DMS 273 (cell line): ENCODE data around the gene SMAD6.
A peak's percentile ranks its signal among the peaks of the same experiment; 100 is the strongest.

ENCODE experiments used
- DNase-seq: peaks from one replicate; lab custom pipeline; 2025; ENCODE audit not compliant: unreplicated experiment; lab: John Stamatoyannopoulos, UW

SMAD6 gene

DNA sequence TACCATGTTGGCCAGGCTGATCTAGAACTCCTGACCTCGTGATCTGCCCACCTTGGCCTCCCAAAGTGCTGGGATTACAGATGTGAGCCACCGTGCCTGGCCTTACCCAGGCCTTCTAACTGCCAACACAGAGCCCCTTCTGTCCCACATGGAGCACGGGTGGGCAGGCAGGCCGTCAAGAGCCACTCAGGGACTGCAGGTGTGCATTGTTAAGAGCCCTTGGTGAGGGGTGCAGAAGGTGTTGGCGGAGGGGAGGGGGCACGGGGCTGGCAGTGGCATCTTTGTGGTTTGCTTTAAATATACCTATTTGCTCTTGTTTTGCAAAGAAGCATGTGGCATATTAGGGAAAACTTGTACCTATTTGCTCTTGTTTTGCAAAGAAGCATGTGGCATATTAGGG is 37.3 kb downstream of the SMAD6 start:
- DNase-seq, result no peak

DNA sequence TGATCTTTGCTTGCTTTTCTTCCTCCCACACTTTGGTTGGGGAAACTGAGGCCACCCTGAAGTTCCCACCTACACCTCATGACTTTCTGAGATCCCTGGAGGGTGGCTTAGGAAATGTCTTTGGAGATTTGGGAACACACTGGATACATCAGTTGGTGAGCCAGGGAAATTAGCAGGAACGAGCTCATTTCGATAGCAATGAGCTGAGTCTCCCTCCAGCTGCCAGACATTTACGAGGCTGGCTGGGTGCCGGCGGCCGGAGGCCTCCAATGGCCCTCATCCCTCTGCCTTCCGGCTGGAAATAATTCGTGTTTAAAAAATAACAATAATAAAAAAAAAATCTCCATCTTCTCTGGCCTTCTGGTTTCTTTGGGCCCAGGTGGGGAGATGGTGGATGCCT is 38.8 kb downstream of the SMAD6 start:
- DNase-seq, result peak; percentile 12

DNA sequence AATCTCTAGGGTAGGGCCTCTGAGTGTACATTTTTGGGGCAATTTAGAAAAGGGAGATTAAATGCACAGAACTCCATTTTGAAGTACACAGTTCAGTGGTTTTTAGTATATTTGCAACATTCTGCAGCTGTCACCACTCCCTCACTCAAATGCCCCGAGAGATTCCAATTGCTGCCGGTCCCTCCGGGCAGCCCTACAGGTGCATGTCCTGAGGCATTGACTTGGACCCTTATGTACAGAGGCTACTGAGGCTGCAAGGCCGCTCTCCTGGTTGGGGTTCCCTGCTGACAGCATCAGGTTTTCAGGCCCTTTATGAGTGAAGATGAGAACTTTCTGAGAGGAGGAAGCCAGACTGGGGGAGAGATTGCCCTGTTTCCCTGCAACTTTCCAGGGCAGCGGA is 39.6 kb downstream of the SMAD6 start:
- DNase-seq, result no peak

DNA sequence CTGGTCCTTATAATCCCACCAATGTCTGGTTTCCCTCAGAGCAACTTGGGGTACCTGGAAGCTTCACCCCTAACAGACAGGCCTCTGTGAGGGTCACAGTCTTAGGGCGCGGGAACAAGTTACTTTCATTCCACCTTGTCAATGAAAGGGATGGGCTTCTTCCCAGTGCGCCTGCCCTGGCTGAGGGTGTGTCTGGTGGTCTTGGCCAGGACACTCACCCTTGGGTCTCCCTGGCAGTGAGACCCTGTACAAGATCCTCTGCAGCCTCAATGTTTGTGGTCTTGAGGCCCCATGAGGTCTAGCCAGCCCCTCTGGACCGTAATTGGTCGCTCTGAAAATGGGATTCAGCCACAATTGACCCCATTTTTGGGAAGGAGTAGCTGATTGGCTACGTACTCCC is 40.2 kb downstream of the SMAD6 start:
- DNase-seq, result no peak

DNA sequence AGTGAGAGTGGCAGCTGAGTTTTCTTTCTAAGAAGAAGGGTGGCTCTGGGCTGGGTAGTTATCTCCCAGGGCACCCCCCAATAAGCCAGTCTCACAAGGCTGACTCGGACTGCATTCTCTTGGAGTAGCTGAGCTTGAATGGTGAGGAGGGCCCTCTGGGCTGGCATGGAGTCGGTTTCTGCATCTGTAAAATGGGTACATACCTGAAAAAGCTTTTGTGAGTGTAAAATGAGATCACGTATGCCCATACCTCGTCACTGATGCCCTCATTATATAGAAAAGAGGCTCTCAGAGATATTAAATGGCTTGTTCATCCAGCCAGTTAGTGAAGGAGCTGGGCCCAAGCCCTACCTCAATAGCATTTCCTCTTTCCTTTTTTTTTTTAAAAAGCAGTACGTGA is 41.2 kb downstream of the SMAD6 start:
- no peak for DNase-seq

DNA sequence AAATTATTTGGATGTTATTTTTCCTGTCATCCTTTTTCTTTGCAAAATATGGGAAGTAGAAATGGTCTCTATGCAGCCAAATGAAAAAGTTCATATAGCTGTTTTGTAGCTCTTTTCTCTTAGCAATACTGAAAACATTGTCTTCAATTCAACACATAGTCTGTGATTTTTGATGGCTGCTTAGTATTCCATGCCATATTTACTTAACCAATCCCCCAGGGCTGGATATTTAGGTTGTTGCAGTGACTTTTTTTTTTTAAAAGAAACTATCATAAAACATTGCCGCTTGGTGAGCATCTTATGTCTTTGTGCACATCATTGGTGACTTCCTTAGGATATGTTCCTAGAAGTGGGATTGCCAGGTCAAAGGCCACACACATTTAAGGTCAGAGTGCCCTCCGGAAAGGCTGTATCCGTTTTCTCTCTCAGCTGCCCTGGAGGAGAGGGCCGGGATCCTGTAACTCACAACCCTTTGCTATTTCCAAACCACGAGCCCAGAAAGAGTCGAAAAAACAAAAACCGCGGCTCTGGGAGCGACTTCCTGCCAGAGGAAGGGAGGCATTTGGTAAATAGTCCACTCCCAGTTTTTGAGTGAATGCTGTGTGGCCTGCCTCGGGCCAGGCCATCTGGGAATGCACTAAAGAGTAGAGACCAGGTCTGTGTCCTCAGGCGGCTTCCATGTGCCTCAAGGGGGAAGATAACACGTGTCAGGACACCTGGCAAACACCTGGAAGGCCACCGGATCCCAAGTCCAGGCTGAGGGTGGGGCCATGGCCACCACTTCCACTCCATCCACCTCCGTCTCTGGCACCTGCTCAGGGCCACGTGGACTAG is 41.9 kb downstream of the SMAD6 start:
- no peak for DNase-seq

DNA sequence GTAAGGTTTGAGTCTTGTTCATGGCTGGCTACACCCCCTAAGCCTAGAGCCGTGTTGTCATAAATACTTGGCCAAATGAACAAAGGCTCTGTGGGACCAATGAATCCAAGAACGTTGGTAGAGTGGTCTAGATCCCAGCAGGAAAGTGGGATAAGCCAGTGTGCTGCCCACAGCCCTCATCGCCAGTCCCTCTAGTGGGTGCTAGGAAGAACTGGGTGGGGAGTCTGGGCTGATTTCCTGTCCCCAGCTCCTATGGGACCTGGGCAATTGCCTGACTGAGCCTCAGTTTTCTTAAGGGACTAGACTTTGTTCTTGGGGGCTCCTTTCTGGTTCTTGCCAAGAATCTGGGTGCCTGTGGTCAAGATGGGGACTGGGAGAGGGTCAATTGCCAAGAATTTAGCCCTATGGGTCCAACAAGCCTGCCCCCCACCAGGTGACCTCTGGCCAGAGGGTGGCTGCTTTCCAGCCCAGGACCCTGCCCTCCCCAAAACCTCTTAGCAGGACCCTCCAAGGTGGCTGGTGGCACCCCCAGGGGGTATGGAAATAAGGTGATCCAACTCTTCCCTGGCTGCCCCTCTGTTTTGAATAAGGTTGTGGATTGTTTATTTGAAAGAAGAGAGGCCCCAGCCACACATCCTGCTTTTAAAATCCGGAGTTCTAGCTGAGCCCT is 42.7 kb downstream of the SMAD6 start:
- no peak for DNase-seq

DNA sequence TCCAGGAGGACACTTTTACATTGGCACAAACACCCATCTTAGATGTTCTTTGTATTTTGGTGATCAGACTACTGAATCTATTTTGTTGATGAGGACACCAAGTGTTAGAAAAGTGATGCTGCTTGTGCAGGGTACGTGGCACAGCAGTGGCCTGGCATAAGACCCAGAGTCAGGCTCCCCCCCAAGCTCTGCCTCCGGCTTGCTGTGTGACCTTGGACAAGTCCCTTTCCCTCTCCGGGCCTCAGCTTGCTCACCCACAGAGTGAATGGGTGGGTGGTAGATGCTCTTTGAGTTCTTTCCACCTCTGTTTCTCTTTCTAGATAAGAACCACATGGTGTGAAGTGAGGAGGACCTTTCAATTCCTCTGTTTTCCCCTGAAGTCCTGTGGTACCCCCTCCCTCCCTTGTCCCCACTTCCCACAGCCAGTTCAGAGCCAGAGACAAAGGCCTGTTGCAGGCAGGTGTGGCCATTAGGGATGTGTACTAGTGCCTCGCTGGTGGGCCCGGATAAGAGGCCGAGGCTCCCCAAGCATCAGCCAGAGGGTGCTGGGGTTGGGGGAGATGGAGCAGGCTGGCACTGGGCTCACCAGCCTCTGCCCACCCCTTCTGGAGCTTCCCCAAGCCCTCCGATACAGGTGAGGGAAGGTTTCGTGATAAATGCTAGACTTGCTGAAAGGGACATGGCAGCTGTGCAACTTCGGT is 43.6 kb downstream of the SMAD6 start:
- DNase-seq, result no peak

DNA sequence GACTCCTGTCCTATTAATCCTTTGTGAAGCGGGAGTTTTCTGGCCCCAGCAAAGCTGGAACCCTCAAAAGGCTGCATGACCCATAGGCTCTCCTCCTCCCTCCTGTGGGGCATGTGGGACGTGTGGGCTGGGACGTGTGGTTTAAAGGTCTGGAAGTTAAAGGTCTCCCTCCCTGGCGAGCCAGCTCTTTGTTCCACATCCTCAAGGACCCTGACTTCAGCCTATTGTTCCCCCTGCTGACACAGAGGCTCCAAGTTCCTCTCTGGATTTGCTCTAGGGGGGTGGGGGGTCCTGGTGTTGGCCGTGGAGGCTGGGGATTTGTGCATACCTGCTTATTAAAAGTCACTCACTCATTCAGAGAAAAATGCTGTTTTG is 44.2 kb downstream of the SMAD6 start:
- no peak for DNase-seq

DNA sequence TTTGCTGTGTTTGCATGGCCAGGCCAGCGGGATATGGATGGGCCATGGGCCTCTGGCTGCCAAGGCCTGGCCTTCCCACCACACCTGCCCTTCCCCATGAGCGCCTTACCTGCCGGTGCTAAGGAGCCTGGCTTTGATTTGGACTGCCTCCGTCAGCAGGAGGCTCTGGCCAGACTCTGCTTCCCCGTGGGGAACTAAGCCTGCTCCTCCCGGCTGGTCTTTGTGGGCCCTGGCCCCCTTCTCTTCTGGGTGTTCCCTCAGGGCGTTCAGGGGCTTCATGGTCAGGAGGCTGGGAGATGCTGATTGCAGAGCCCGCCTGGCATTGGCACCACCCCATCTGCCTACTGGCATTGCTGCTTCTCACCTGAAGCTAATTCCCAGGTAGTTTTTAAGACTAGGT is 45.2 kb downstream of the SMAD6 start:
- DNase-seq, result no peak

DNA sequence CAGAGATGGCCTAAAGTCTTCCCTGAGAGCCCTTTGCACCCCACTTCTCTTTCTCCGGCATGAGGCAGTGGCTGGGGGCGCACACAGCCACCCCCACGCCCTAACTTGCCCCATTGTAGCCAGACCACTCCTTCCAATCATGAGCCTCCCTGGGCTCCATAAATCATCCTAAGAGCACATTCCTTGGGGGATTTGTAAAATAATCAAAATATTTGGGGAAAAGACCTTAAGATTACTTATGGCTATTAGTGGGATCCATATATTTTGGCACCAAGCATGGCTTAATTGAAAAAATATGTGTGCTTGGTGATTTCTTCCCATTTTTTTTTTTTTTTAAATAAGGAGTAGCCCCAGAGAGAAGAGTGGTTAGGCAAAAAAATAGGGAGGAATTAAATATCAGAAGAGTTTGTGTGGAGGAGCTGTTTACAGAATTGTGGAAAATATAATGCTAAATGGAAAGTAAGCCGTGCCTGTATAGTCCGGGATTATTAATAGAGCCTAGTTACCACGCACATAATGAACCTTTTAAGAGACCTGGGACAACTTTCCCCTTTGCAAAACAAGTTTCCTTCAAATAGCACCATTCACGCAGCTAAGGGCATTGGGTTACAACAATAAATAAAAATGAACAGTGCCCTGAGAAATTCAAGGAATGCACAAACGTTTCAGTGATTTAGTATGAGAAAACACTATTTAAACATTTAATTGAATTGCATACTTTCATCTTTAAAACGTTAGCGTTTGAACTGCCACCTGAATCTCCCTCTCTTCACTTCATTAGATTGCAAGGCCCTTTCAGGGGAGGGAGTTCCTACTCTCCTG is 46.1 kb downstream of the SMAD6 start:
- no peak for DNase-seq

DNA sequence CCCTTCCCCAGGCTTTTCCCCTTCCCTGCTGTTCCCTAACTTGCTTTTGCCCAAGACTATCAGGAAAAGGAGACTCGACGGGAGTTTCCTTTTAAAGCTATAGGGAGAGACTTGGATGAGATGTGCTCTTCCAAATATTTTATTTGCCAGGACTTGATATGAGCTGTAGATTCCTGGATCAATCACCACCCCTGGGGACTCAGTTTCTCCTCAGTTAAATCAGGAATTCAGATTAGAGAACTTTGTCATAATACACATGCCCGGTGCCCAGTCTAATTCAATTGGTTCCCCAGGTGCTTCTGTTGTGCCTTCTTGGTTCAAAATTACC is 46.6 kb downstream of the SMAD6 start:
- no peak for DNase-seq

DNA sequence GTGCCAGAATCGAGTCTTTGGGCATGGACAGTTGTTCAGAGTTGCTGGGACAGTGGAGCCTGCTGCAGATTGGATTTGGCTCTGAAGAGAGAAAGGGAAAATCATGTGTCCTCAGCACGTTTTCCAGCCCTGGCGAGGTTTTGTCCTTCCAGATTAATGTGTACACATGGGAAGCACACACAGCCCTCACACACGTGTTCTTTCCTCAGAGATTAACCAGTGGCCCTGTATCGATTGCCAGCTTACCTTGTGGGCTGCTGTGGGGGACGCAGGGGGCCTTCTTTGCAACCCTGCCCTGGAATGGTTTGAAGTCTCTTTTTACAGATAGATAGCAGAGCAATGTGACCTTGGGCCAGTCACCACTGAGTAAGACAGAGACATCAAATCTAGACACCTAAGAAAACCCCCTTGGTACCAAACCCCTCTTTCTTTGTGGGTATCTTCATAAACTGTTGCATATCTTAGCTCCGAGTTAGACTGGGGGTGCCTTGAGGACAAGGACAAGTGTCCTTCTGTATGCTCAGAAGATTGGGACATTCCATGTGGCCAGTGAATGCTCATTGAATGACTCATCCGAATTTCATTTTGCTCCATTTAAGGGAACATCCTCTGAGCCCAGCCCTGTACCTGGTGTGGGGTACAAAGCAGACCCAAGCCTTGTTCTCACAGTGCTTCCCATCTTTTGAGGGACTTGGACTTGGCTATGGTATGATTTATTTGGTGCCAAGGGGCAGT is 48.0 kb downstream of the SMAD6 start:
- no peak for DNase-seq

DNA sequence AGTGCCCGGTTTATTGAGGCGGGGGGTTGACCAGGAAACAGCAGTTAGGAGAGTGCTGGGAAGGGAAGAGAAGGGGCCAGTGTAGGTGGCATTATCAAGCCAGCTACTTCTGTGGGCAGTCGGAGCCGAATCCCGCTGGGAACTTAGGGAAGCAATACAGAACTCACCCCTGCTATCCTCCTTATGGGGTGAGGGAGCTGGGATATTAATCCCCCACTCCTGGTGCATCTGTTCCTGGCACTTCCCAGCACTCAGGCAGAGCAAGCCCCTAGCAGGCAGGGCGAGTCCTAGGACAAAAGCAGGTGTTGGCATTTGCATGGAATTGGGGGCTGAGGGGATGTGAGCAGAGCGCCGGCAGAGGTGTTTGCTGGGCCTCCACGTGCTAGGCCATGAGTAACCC is 48.6 kb downstream of the SMAD6 start:
- no peak for DNase-seq

DNA sequence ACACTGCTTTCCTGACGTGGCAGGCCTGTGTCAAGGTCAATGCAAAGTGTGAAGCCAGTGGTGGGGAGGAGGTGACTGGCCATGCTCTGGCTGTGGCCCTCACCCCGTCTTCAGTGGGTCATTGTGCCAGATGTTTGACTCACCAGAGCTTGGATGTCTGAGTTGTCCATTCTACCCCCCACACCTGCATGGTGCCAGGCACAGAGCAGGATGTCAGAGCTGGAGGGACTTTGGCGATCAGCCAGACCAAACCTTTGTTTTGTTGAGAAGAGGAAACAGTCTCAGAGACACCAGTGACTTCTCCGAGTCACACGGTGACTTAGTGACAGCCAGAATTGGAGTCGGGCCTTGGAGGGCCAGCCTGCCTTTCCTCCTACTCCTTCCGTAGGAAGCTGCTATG is 49.5 kb downstream of the SMAD6 start:
- DNase-seq, result no peak

DNA sequence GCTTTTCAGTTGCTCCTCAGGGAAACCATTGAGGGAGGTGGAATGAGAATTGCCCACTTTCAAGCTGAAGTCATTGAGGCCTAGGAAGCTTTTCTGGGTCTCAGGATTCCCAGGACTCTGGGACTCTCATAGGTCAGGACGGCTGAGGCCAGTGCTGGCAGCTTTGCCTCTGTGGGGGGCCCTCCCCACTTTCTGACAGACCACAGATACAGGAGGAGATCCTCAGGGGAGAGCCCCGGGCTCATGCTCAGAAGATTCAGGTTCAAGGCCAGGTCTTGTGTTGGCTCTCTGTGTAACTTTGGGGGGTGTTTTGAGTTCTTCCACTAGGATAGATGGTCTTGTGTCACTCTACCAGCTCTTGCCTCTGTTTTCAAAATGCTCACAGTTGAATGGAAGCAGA is 50.0 kb downstream of the SMAD6 start:
- no peak for DNase-seq

DNA sequence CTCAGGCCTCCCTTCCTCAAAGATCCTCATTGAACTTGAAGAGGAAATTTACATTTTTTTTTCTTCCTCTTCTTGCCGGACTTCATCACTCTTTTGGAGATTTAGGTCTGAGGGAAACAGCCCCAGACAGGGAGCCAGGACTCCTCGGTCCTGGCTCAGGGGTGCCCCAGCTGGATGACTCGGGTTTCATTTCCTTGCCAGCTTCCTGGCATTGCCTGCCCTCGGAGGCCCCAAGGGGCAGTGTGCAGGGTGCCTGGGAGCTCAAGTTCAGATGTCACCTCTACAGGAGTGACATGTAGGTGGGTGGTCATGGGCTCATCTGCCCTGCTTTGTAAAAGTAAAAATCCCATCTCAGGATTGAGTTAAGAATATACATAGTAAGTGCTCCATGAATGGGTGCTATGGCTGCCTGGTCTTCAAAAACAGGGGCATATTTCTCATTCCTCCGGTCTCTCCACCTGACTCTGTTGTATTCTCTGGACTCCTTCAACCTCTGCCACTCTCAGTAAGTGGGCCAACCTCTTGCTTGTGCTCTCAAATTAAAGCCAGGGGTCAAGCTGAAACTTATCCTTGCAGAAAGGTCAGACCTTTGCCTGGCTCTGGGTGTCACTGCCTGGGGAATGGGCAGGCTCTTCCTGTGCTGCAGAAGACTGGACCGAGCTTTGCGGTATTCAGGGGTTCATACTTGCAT is 51.8 kb downstream of the SMAD6 start:
- no peak for DNase-seq

DNA sequence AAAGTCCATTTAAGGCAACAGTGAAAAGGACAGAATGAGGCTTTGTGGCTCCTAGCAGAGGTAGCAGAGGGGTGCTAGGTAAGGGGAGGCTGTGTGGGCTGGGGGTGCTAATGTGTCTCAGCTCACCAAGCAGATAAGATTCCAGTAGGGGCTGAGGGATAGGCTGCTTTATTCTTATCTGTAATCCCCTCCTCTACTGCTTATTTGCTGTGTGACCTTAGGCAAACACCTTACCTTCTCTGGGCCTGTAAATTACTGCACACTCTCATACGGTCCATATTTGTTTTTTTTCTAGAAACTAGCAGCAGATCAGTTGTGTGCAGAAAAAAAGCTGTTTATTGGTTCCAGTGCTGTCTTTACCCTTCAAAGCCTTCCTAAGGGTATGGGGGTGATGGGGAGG is 52.8 kb downstream of the SMAD6 start:
- no peak for DNase-seq

DNA sequence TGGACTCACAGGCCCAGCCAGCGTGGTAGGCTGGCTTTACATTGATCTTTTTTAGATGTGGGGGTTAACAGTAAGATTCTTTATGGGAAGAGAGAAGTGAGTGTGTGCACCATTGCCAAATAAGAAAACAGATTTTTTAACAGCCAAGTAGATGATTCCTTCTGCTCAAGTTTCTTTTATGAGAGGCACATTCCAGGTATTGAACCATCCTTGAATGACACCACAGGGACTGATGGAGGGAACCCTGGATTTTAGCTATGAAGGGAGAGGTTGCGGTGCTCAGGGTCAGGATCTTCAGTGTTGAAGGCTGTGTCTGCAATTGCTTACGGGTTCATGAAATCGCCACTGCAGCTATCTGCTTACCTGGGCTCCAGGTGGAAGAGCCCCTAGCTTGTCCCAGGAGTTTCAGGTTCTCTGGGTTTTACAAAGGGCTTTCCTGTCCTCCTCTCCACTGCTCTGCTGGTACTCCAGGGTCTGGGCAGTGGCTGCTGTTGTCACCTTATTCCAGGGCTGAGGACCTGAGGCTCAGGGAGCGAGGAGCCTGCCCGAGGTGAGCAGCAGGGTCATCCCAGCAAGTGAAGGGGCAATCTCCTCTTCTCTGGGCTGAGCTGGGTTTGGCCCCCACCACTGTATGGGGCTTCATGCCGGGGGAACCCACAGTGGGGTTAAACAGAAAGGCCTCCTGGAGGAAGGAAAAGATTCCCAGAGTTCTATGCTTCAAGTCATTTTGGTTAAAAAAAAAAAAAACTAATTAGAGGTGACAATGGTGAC is 53.4 kb downstream of the SMAD6 start:
- no peak for DNase-seq

DNA sequence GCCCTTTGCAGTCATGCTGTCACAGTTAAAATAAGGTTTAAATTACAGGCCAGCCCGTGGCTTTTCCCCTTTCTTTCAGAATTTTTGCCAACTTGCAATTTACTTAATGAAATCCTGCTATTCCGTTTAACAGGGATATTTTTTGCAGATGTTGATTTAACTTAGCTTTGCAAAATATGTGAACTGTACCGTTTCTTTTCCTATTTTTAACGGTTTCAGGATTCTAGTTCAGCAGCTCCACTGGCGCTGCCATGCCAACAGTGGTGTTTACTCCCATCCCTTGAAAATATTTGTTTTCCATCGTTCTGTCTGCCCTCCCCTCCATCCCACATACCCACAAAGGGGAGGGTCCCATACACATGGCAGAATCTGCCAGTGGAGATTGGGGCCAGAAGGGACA is 54.3 kb downstream of the SMAD6 start:
- DNase-seq, result no peak
